ENCODE results near the gene AP2M1. TPM values are rescaled to one million over a fixed set of nuclear protein-coding genes. Genes with fewer than 3 reads are reported as not detected.

AP2M1 gene
- total RNA-seq, 2 experiments from 2014 or later = 147 to 158 TPM

GRCh38 chr3:184218814-184219213 lies 44.2 kb downstream of the AP2M1 start:
- no peak for DNase-seq (ENCODE audit: low spot score)
- H3K4me2 ChIP-seq (ENCODE audit: low read length) = no peak overlapping the region
- no peaks in the 10 kb centered on the region for H3K9me3 ChIP-seq (ENCODE audit: low read length)
- no TSS peak for BruUV-seq (replicated peaks)
- CTCF ChIA-PET (ENCODE audit: unreplicated experiment) = no interaction called here
- H3K4me3 ChIP-seq (ENCODE audit: low read depth, low read length, poor library complexity, severe bottlenecking) = no peak overlapping the region
- no peaks in the 10 kb centered on the region for H3K4me1 ChIP-seq (ENCODE audit: insufficient read depth, low read length, poor library complexity, severe bottlenecking)
- intact Hi-C loops (cut with micrococcal nuclease; ENCODE audit: unreplicated experiment) = no loop called here
- H3K36me3 ChIP-seq (ENCODE audit: insufficient read depth, low read length) = no peaks in the 10 kb centered on the region
- POLR2A ChIA-PET = no interaction called here
- H3K27ac ChIP-seq (ENCODE audit: low read depth, low read length, poor library complexity, severe bottlenecking) = no peak overlapping the region
- no peaks in the 10 kb centered on the region for H3K9me2 ChIP-seq (ENCODE audit: insufficient read depth, low read length)
- no peak overlapping the region for H2AFZ ChIP-seq (ENCODE audit: low read length)
- TF ChIP-seq, protein P1, sequence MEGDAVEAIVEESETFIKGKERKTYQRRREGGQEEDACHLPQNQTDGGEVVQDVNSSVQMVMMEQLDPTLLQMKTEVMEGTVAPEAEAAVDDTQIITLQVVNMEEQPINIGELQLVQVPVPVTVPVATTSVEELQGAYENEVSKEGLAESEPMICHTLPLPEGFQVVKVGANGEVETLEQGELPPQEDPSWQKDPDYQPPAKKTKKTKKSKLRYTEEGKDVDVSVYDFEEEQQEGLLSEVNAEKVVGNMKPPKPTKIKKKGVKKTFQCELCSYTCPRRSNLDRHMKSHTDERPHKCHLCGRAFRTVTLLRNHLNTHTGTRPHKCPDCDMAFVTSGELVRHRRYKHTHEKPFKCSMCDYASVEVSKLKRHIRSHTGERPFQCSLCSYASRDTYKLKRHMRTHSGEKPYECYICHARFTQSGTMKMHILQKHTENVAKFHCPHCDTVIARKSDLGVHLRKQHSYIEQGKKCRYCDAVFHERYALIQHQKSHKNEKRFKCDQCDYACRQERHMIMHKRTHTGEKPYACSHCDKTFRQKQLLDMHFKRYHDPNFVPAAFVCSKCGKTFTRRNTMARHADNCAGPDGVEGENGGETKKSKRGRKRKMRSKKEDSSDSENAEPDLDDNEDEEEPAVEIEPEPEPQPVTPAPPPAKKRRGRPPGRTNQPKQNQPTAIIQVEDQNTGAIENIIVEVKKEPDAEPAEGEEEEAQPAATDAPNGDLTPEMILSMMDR (conservative IDR thresholded peaks at IDR 0.05; ENCODE audit: low read length) = no peak
- no peak for TF ChIP-seq EZH2phosphoT487 (IDR thresholded peaks at IDR 0.05; ENCODE audit: borderline replicate concordance, low read depth, low read length)
- H3K79me2 ChIP-seq (ENCODE audit: insufficient read depth, low read depth, low read length) = no peaks in the 10 kb centered on the region
- H4K20me1 ChIP-seq (ENCODE audit: insufficient read depth, low read length) = no peaks in the 10 kb centered on the region

GRCh38 chr3:184222521-184222920 lies 47.9 kb downstream of the AP2M1 start:
- Histone ChIP-seq H3K9me3 (ENCODE audit: low read length) (no peaks in the 10 kb centered on the region), H3K79me2 (ENCODE audit: insufficient read depth, low read depth, low read length) (no peaks in the 10 kb centered on the region), H3K4me1 (ENCODE audit: insufficient read depth, low read length, poor library complexity, severe bottlenecking) (no peaks in the 10 kb centered on the region), H3K27ac (ENCODE audit: low read depth, low read length, poor library complexity, severe bottlenecking) (no peak overlapping the region), H3K9me2 (ENCODE audit: insufficient read depth, low read length) (no peaks in the 10 kb centered on the region), H3K36me3 (ENCODE audit: insufficient read depth, low read length) (no peaks in the 10 kb centered on the region), H3K4me3 (ENCODE audit: low read depth, low read length, poor library complexity, severe bottlenecking) (no peak overlapping the region), H2AFZ (ENCODE audit: low read length) (no peak overlapping the region), H3K4me2 (ENCODE audit: low read length) (no peak overlapping the region), H4K20me1 (ENCODE audit: insufficient read depth, low read length) (no peaks in the 10 kb centered on the region)
- intact Hi-C loops (cut with micrococcal nuclease; ENCODE audit: unreplicated experiment) = no loop called here
- no peak for TF ChIP-seq EZH2phosphoT487 (IDR thresholded peaks at IDR 0.05; ENCODE audit: borderline replicate concordance, low read depth, low read length)
- TF ChIP-seq, protein P1 (conservative IDR thresholded peaks at IDR 0.05; ENCODE audit: low read length) = no peak
- BruUV-seq (replicated peaks) = no TSS peak
- CTCF ChIA-PET (ENCODE audit: unreplicated experiment) = no interaction called here
- no peak for DNase-seq (ENCODE audit: low spot score)
- POLR2A ChIA-PET = interaction anchor here (0.6 to 1.1 kb wide), 2 partner anchors 65 to 117 kb away, joined by 3 to 5 read pairs; no protein-coding TSS in a partner anchor

DNA sequence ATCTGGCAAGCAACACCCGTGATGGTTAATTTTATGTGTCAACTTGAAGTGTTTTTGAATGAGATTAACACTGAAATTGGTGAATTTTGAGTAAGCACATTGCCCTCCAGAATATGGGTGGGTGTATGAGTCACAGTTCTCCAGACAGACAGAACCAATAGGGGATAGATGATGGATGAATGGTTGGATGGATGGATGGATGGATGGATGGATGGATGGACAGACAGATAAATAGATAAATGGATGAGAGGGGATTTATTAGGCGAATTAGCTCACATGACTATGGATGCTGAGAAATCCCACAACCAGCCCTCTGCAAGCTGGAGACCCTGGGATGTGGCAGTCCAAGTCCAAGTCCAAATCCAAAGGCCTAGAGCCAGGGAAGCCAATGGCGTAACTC lies 49.3 kb downstream of the AP2M1 start:
- Histone ChIP-seq H3K4me3 (ENCODE audit: low read depth, low read length, poor library complexity, severe bottlenecking) (no peak overlapping the region), H3K79me2 (ENCODE audit: insufficient read depth, low read depth, low read length) (no peaks in the 10 kb centered on the region), H3K4me1 (ENCODE audit: insufficient read depth, low read length, poor library complexity, severe bottlenecking) (no peaks in the 10 kb centered on the region), H3K36me3 (ENCODE audit: insufficient read depth, low read length) (no peaks in the 10 kb centered on the region), H3K27ac (ENCODE audit: low read depth, low read length, poor library complexity, severe bottlenecking) (no peak overlapping the region), H3K9me3 (ENCODE audit: low read length) (no peaks in the 10 kb centered on the region), H3K9me2 (ENCODE audit: insufficient read depth, low read length) (no peaks in the 10 kb centered on the region), H2AFZ (ENCODE audit: low read length) (no peak overlapping the region), H4K20me1 (ENCODE audit: insufficient read depth, low read length) (no peaks in the 10 kb centered on the region), H3K4me2 (ENCODE audit: low read length) (no peak overlapping the region)
- no peak for DNase-seq (ENCODE audit: low spot score)
- intact Hi-C loops (cut with micrococcal nuclease; ENCODE audit: unreplicated experiment) = no loop called here
- ChIA-PET CTCF (ENCODE audit: unreplicated experiment) (no interaction called here), POLR2A (no interaction called here)
- TF ChIP-seq, protein P1 (conservative IDR thresholded peaks at IDR 0.05; ENCODE audit: low read length) = no peak
- TF ChIP-seq EZH2phosphoT487 (IDR thresholded peaks at IDR 0.05; ENCODE audit: borderline replicate concordance, low read depth, low read length) = no peak
- BruUV-seq (replicated peaks) = no TSS peak
